HEK293 (cell line): ENCODE measurements around the gene NFKBIE.

ENCODE experiments used
- CTCF ChIA-PET: fragments of 350-600 bp; formaldehyde crosslinking; extraction: SDS; loops from one replicate; lab custom pipeline; 2021; ENCODE audit warnings: antibody characterized with exemption; lab: Yijun Ruan, JAX
- POLR2A ChIA-PET: fragments of 300-600 bp; formaldehyde crosslinking; extraction: SDS; loops from one replicate; lab custom pipeline; 2020; ENCODE audit warnings: antibody characterized with exemption, inconsistent platforms; lab: Yijun Ruan, JAX
- H3K27ac ChIP-seq: fragments of 200-500 bp; sonication (Bioruptor generic); 2 replicates; pipeline ENCODE4 v1.5.1; 2014; ENCODE audit warnings: low read depth, low read length, control low read depth, inconsistent platforms; ENCODE audit errors: extremely low read depth
- H3K36me3 ChIP-seq, 2 experiments: fragments of 200-500 bp in 1 of 2; sonication (Bioruptor generic) in 1 of 2; 1 replicate in 1 of 2; 2 replicates in 1 of 2; pipeline ENCODE4 v1.5.1; 2014 to 2017; ENCODE audit warnings: inconsistent platforms in 2 of 2, low read length in 2 of 2; ENCODE audit not compliant: control insufficient read depth in 2 of 2, insufficient read depth in 1 of 2
- H3K4me1 ChIP-seq: fragments of 200-500 bp; sonication (Bioruptor generic); 2 replicates; pipeline ENCODE4 v1.5.1; 2014; ENCODE audit warnings: mild to moderate bottlenecking, low read length, inconsistent platforms; ENCODE audit not compliant: control insufficient read depth, insufficient read depth
- H3K4me3 ChIP-seq: 2 replicates; pipeline ENCODE4 v1.5.1; 2011; ENCODE audit warnings: low read depth, mild to moderate bottlenecking, control low read depth, low read length, moderate library complexity
- H3K9me3 ChIP-seq: fragments of 200-500 bp; sonication (Bioruptor generic); 2 replicates; pipeline ENCODE4 v1.5.1; 2014; ENCODE audit warnings: low read depth, low read length, inconsistent platforms; ENCODE audit not compliant: control insufficient read depth, insufficient read depth
- EGR2 ChIP-seq: fragments of 450-650 bp; formaldehyde crosslinking; IDR thresholded peaks from 2 replicates; pipeline ENCODE4 v1.5.1; 2016; ENCODE audit warnings: low read depth, missing biosample characterization, missing genetic modification characterization
- GLIS2 ChIP-seq: fragments of 450-650 bp; formaldehyde crosslinking; IDR thresholded peaks from 2 replicates; pipeline ENCODE4 v1.5.1; 2016; ENCODE audit warnings: missing biosample characterization, missing genetic modification characterization
- HOXC10 ChIP-seq: sonication (generic); formaldehyde crosslinking; IDR thresholded peaks from 2 replicates; pipeline ENCODE4 v1.8.1; 2023; ENCODE audit warnings: mild to moderate bottlenecking, missing genetic modification reagents
- INSM2 ChIP-seq: fragments of 450-650 bp; formaldehyde crosslinking; IDR thresholded peaks from 2 replicates; pipeline ENCODE4 v1.5.1; 2016; ENCODE audit warnings: missing biosample characterization, missing genetic modification characterization
- RBAK ChIP-seq: fragments of 450-650 bp; formaldehyde crosslinking; IDR thresholded peaks from 2 replicates; pipeline ENCODE4 v1.5.1; 2016; ENCODE audit warnings: missing biosample characterization, missing genetic modification characterization
- WT1 ChIP-seq: fragments of 450-650 bp; formaldehyde crosslinking; IDR thresholded peaks from 2 replicates; pipeline ENCODE4 v1.5.1; 2016; ENCODE audit warnings: missing biosample characterization, missing genetic modification characterization
- ZBTB10 ChIP-seq: fragments of 450-650 bp; formaldehyde crosslinking; IDR thresholded peaks from 2 replicates; pipeline ENCODE4 v1.5.1; 2016; ENCODE audit warnings: missing biosample characterization, missing genetic modification characterization
- ZBTB11 ChIP-seq: fragments of 450-650 bp; formaldehyde crosslinking; conservative IDR thresholded peaks from 2 replicates; pipeline ENCODE4 v1.5.1; 2016; ENCODE audit warnings: low read depth, missing biosample characterization, missing genetic modification characterization
- ZBTB17 ChIP-seq: fragments of 450-650 bp; formaldehyde crosslinking; IDR thresholded peaks from 2 replicates; pipeline ENCODE4 v1.5.1; 2016; ENCODE audit warnings: missing biosample characterization, missing genetic modification characterization
- ZBTB20 ChIP-seq: fragments of 450-650 bp; formaldehyde crosslinking; IDR thresholded peaks from 2 replicates; pipeline ENCODE4 v1.5.1; 2016; ENCODE audit warnings: missing biosample characterization, missing genetic modification characterization
- ZEB2 ChIP-seq: fragments of 450-650 bp; formaldehyde crosslinking; IDR thresholded peaks from 2 replicates; pipeline ENCODE4 v1.5.1; 2016; ENCODE audit warnings: missing biosample characterization, missing genetic modification characterization
- ZNF138 ChIP-seq: fragments of 450-650 bp; formaldehyde crosslinking; IDR thresholded peaks from 2 replicates; pipeline ENCODE4 v1.5.1; 2016; ENCODE audit warnings: missing biosample characterization, missing genetic modification characterization, borderline replicate concordance
- ZNF155 ChIP-seq: fragments of 450-650 bp; formaldehyde crosslinking; IDR thresholded peaks from 2 replicates; pipeline ENCODE4 v1.5.1; 2016; ENCODE audit warnings: missing biosample characterization, missing genetic modification characterization
- ZNF175 ChIP-seq: fragments of 450-650 bp; formaldehyde crosslinking; IDR thresholded peaks from 2 replicates; pipeline ENCODE4 v1.5.1; 2016; ENCODE audit warnings: missing biosample characterization, missing genetic modification characterization
- ZNF248 ChIP-seq: fragments of 450-650 bp; formaldehyde crosslinking; IDR thresholded peaks from 2 replicates; pipeline ENCODE4 v1.5.1; 2017; ENCODE audit warnings: missing biosample characterization, missing genetic modification characterization
- ZNF549 ChIP-seq: fragments of 450-650 bp; IDR thresholded peaks from 2 replicates; pipeline ENCODE4 v1.5.1; 2018; ENCODE audit warnings: missing biosample characterization, missing genetic modification characterization, mild to moderate bottlenecking, inconsistent platforms, moderate library complexity
- ZNF571 ChIP-seq: fragments of 450-650 bp; formaldehyde crosslinking; IDR thresholded peaks from 2 replicates; pipeline ENCODE4 v1.5.0; 2017; ENCODE audit warnings: missing biosample characterization, missing genetic modification characterization
- ZNF600 ChIP-seq: fragments of 450-650 bp; formaldehyde crosslinking; IDR thresholded peaks from 2 replicates; pipeline ENCODE4 v1.5.1; 2016; ENCODE audit warnings: missing biosample characterization, missing genetic modification characterization
- ZNF624 ChIP-seq: fragments of 450-650 bp; formaldehyde crosslinking; IDR thresholded peaks from 2 replicates; pipeline ENCODE4 v1.5.1; 2017; ENCODE audit warnings: missing biosample characterization, missing genetic modification characterization
- ZNF707 ChIP-seq: fragments of 450-650 bp; formaldehyde crosslinking; IDR thresholded peaks from 2 replicates; pipeline ENCODE4 v1.5.1; 2016; ENCODE audit warnings: missing biosample characterization, missing genetic modification characterization
- ZSCAN23 ChIP-seq: fragments of 450-650 bp; formaldehyde crosslinking; IDR thresholded peaks from 2 replicates; pipeline ENCODE4 v1.5.1; 2016; ENCODE audit warnings: missing biosample characterization, missing genetic modification characterization
- ZSCAN30 ChIP-seq: fragments of 450-650 bp; IDR thresholded peaks from 2 replicates; pipeline ENCODE4 v1.5.1; 2018; ENCODE audit warnings: missing biosample characterization, mild to moderate bottlenecking, missing genetic modification characterization, moderate library complexity

The NFKBIE gene

GRCh38 chr6:44273617-44274016 is 8.3 kb upstream of the NFKBIE start:
- POLR2A ChIA-PET = interaction anchor here (1.0 kb wide), 1 partner anchor 12 kb away, joined by 3 read pairs; no protein-coding TSS in a partner anchor

GRCh38 chr6:44272999-44273566 is 7.7 kb upstream of the NFKBIE start:
- H3K4me3 ChIP-seq = no peak overlapping the region
- H3K9me3 ChIP-seq = no peaks in the 10 kb centered on the region
- ChIA-PET POLR2A (interaction anchor here (1.0 kb wide), 1 partner anchor 13 kb away, joined by 3 read pairs; no protein-coding TSS in a partner anchor), CTCF (interaction anchor here (0.6 to 1.6 kb wide), 5 partner anchors 9 to 107 kb away, joined by 3 to 6 read pairs (median 4); partner anchors contain the start of gene AARS2)
- no peaks in the 10 kb centered on the region for H3K4me1 ChIP-seq
- TF ChIP-seq INSM2 (tag by site-specific recombination) (no peak), WT1 (tag by site-specific recombination) (0 out of 2 replicates have a peak, but pooled peaks have one; percentile 28), ZNF155 (tag by site-specific recombination) (no peak), ZNF600 (peak; percentile 54; the same call in 1 of the 2 replicates)
- H3K36me3 ChIP-seq = no peaks in the 10 kb centered on the region
- H3K27ac ChIP-seq = no peak overlapping the region

More at GRCh38 chr6:44273617-44274016, 8.3 kb upstream of the NFKBIE start:
- Histone ChIP-seq H3K36me3 (no peaks in the 10 kb centered on the region), H3K9me3 (no peaks in the 10 kb centered on the region), H3K4me1 (no peaks in the 10 kb centered on the region)
- CTCF ChIA-PET = interaction anchor here (0.6 to 1.4 kb wide), 6 partner anchors 9 to 106 kb away, joined by 3 to 6 read pairs (median 4); partner anchors contain the start of gene AARS2
- no peak for TF ChIP-seq ZNF571 (tag by site-specific recombination)
- TF ChIP-seq ZEB2 (tag by site-specific recombination) = no peak
- no peak for TF ChIP-seq ZSCAN30 (tag by site-specific recombination)
- no peak for TF ChIP-seq ZBTB17 (tag by site-specific recombination)
- no peak for TF ChIP-seq ZNF138 (tag by site-specific recombination)
- no peak for TF ChIP-seq ZNF549 (tag by site-specific recombination)
- TF ChIP-seq HOXC10 (CRISPR knock-in tag) = no peak
- TF ChIP-seq ZNF624 (tag by site-specific recombination) = no peak
- TF ChIP-seq ZNF248 (tag by site-specific recombination) = no peak
- no peak for TF ChIP-seq RBAK (tag by site-specific recombination)
- TF ChIP-seq ZNF707 (tag by site-specific recombination) = no peak
- no peak for TF ChIP-seq ZNF175 (tag by site-specific recombination)
- no peak for TF ChIP-seq ZSCAN23 (tag by site-specific recombination)
- TF ChIP-seq ZBTB20 = no peak
- no peak for TF ChIP-seq EGR2
- no peak for TF ChIP-seq ZBTB10 (tag by site-specific recombination)
- no peak for TF ChIP-seq GLIS2 (tag by site-specific recombination)
- TF ChIP-seq ZBTB11 (tag by site-specific recombination) = no peak
- TF ChIP-seq, all 188 proteins: peak for 0
- H3K27ac ChIP-seq = no peak overlapping the region
- no peak overlapping the region for H3K4me3 ChIP-seq
